Measurements from ENCODE around the gene RASL11B.

RASL11B gene

GRCh38 chr4:52863324-52863723, 1.2 kb downstream of the RASL11B start:
- no peaks in the 10 kb centered on the region for H3K9me3 ChIP-seq
- no peaks in the 10 kb centered on the region for H3K36me3 ChIP-seq
- H3K4me1 ChIP-seq (ENCODE audit: control insufficient read depth in 1 of 2, insufficient read depth in 1 of 2, low read depth in 1 of 2, low read length in 1 of 2), result peaks cover 4 to 11% of the 10 kb centered on the region in 2 experiments
- no peak overlapping the region for H3K27ac ChIP-seq
- peaks cover 67% of the 10 kb centered on the region for H3K27me3 ChIP-seq
- TF ChIP-seq, protein P1, sequence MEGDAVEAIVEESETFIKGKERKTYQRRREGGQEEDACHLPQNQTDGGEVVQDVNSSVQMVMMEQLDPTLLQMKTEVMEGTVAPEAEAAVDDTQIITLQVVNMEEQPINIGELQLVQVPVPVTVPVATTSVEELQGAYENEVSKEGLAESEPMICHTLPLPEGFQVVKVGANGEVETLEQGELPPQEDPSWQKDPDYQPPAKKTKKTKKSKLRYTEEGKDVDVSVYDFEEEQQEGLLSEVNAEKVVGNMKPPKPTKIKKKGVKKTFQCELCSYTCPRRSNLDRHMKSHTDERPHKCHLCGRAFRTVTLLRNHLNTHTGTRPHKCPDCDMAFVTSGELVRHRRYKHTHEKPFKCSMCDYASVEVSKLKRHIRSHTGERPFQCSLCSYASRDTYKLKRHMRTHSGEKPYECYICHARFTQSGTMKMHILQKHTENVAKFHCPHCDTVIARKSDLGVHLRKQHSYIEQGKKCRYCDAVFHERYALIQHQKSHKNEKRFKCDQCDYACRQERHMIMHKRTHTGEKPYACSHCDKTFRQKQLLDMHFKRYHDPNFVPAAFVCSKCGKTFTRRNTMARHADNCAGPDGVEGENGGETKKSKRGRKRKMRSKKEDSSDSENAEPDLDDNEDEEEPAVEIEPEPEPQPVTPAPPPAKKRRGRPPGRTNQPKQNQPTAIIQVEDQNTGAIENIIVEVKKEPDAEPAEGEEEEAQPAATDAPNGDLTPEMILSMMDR (IDR thresholded peaks at IDR 0.05), result no peak
- H3K4me3 ChIP-seq (ENCODE audit: low read depth in 1 of 2, low read length in 1 of 2), result no peak overlapping the region

- H3K36me3 ChIP-seq, result no peaks in the 10 kb centered on the region
- no peaks in the 10 kb centered on the region for H3K9me3 ChIP-seq
- TF ChIP-seq, protein P1 (IDR thresholded peaks at IDR 0.05), result no peak
- H3K27me3 ChIP-seq, result peaks cover 56% of the 10 kb centered on the region
- H3K4me1 ChIP-seq (ENCODE audit: control insufficient read depth in 1 of 2, insufficient read depth in 1 of 2, low read depth in 1 of 2, low read length in 1 of 2), result peaks cover 4 to 11% of the 10 kb centered on the region in 2 experiments
- H3K27ac ChIP-seq, result no peak overlapping the region
- no peak overlapping the region for H3K4me3 ChIP-seq (ENCODE audit: low read depth in 1 of 2, low read length in 1 of 2)
Measured at GRCh38 chr4:52864793-52865192, 2.7 kb downstream of the RASL11B start.

GRCh38 chr4:52865300-52865699, 3.2 kb downstream of the RASL11B start:
- Histone ChIP-seq H3K9me3 (no peaks in the 10 kb centered on the region), H3K4me1 (ENCODE audit: control insufficient read depth in 1 of 2, insufficient read depth in 1 of 2, low read depth in 1 of 2, low read length in 1 of 2) (peaks cover 4 to 11% of the 10 kb centered on the region in 2 experiments), H3K27me3 (peaks cover 51% of the 10 kb centered on the region), H3K4me3 (ENCODE audit: low read depth in 1 of 2, low read length in 1 of 2) (no peak overlapping the region), H3K27ac (no peak overlapping the region), H3K36me3 (no peaks in the 10 kb centered on the region)
- TF ChIP-seq, protein P1 (IDR thresholded peaks at IDR 0.05), result no peak

- TF ChIP-seq, protein P1 (IDR thresholded peaks at IDR 0.05), result no peak
- Histone ChIP-seq H3K4me3 (ENCODE audit: low read depth in 1 of 2, low read length in 1 of 2) (no peak overlapping the region), H3K27ac (no peak overlapping the region), H3K27me3 (peaks cover 36% of the 10 kb centered on the region), H3K4me1 (ENCODE audit: control insufficient read depth in 1 of 2, insufficient read depth in 1 of 2, low read depth in 1 of 2, low read length in 1 of 2) (peaks cover 4 to 9% of the 10 kb centered on the region in 2 experiments), H3K9me3 (no peaks in the 10 kb centered on the region), H3K36me3 (no peaks in the 10 kb centered on the region)
Measured at GRCh38 chr4:52866734-52867133, 4.6 kb downstream of the RASL11B start.

DNA sequence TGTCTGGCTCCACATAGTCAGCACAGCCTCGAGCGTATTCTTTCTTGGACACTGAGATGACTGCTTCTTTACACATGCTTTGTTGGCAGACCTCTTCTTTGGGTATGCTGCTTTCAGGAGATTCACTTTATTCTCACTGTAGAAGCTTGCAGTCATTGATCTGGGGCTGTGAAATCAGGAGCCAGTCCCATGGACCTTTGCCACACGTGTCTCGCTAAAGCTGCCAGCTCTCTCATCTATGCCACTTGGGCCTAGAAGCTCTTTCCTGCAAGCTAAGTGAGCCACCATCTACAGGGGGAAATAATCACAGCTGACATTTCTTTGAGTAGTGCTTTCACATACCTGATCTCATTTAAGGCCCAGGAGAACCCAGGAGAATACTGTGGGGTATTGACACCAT, 5.0 kb downstream of the RASL11B start:
- TF ChIP-seq, protein P1 (IDR thresholded peaks at IDR 0.05), result no peak
- Histone ChIP-seq H3K27ac (no peak overlapping the region), H3K36me3 (no peaks in the 10 kb centered on the region), H3K4me3 (ENCODE audit: low read depth in 1 of 2, low read length in 1 of 2) (no peak overlapping the region), H3K4me1 (ENCODE audit: control insufficient read depth in 1 of 2, insufficient read depth in 1 of 2, low read depth in 1 of 2, low read length in 1 of 2) (peaks cover 4 to 5% of the 10 kb centered on the region in 2 experiments), H3K9me3 (no peaks in the 10 kb centered on the region), H3K27me3 (peaks cover 32% of the 10 kb centered on the region)

DNA sequence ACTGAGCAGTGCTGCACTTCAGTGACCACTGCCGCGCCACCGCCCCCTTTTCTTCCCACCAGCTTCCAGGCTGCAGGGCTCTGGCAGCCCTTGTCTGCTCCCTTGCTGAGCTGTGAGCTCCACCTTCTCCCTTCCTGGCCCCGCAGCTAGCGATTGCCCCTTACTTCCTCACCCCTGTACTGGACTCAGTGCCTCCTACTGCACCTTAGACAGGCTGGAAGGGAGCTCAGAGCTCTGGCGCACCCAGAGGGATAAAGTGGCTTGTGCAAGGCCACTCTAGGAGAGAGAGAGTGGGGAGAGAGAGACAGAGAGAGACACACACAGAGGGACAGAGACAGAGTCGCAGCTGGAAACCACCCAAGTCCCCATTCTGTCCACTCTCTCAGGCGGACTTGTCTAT, 6.0 kb downstream of the RASL11B start:
- H3K27ac ChIP-seq, result no peak overlapping the region
- no peaks in the 10 kb centered on the region for H3K4me1 ChIP-seq (ENCODE audit: control insufficient read depth in 1 of 2, insufficient read depth in 1 of 2, low read depth in 1 of 2, low read length in 1 of 2)
- TF ChIP-seq, protein P1 (IDR thresholded peaks at IDR 0.05), result no peak
- no peaks in the 10 kb centered on the region for H3K36me3 ChIP-seq
- peaks cover 22% of the 10 kb centered on the region for H3K27me3 ChIP-seq
- no peak overlapping the region for H3K4me3 ChIP-seq (ENCODE audit: low read depth in 1 of 2, low read length in 1 of 2)
- no peaks in the 10 kb centered on the region for H3K9me3 ChIP-seq

Measured in neutrophil (primary cell).